ENCODE data around the gene RAB10. TPM values are rescaled to one million over a fixed set of nuclear protein-coding genes. Genes with fewer than 3 reads are reported as not detected.

RAB10 gene
- total and polyA plus RNA-seq, 4 donors = 26.6 to 52.2 (median 41.6) TPM

GRCh38 chr2:26141145-26141769, 107.4 kb downstream of the RAB10 start:
- no peaks in the 10 kb centered on the region for H3K9me3 ChIP-seq (ENCODE audit: control insufficient read depth in 4 of 4, low read length in 3 of 4)
- DNase-seq (ENCODE audit: low spot score) = no peak
- H3K36me3 ChIP-seq (ENCODE audit: control insufficient read depth in 4 of 4, insufficient read depth in 3 of 4, low read depth in 1 of 4, low read length in 3 of 4) = peaks cover 0 to 2% (median 0%) of the 10 kb centered on the region in 4 donors
- no peak overlapping the region for H3K9ac ChIP-seq (ENCODE audit: low read depth in 1 of 2, low read length in 2 of 2)
- no peak overlapping the region for H3K4me3 ChIP-seq (ENCODE audit: low read depth in 1 of 3, low read length in 3 of 3)
- H3K4me1 ChIP-seq (ENCODE audit: control insufficient read depth in 4 of 4, insufficient read depth in 4 of 4, low read length in 3 of 4) = no peaks in the 10 kb centered on the region
- no peak overlapping the region for H3K27ac ChIP-seq (ENCODE audit: low read depth in 1 of 2, low read length in 2 of 2)
- WGBS = 93% methylated on average over 18 of the region's 18 CpGs
- TF ChIP-seq FOXA2 (IDR thresholded peaks at IDR 0.05) (no peak), HNF4A (conservative IDR thresholded peaks at IDR 0.05) (no peak), RXRA (IDR thresholded peaks at IDR 0.05) (no peak), CTCF (IDR thresholded peaks at IDR 0.05; ENCODE audit: low read depth, low read length, missing input control) (no peak), SP1 (IDR thresholded peaks at IDR 0.05) (no peak), HNF4G (IDR thresholded peaks at IDR 0.05) (no peak), FOXA1 (IDR thresholded peaks at IDR 0.05) (no peak), NR2F2 (IDR thresholded peaks at IDR 0.05) (no peak), GABPA (IDR thresholded peaks at IDR 0.05 in 1 of 2, conservative IDR thresholded peaks at IDR 0.05 in 1 of 2) (no peak)
- TF ChIP-seq, protein P1, sequence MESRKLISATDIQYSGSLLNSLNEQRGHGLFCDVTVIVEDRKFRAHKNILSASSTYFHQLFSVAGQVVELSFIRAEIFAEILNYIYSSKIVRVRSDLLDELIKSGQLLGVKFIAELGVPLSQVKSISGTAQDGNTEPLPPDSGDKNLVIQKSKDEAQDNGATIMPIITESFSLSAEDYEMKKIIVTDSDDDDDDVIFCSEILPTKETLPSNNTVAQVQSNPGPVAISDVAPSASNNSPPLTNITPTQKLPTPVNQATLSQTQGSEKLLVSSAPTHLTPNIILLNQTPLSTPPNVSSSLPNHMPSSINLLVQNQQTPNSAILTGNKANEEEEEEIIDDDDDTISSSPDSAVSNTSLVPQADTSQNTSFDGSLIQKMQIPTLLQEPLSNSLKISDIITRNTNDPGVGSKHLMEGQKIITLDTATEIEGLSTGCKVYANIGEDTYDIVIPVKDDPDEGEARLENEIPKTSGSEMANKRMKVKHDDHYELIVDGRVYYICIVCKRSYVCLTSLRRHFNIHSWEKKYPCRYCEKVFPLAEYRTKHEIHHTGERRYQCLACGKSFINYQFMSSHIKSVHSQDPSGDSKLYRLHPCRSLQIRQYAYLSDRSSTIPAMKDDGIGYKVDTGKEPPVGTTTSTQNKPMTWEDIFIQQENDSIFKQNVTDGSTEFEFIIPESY (IDR thresholded peaks at IDR 0.05) = no peak
- no peaks in the 10 kb centered on the region for H3K27me3 ChIP-seq (ENCODE audit: control insufficient read depth in 4 of 4, insufficient read depth in 4 of 4, low read length in 3 of 4)

- no peaks in the 10 kb centered on the region for H3K9me3 ChIP-seq (ENCODE audit: control insufficient read depth in 4 of 4, low read length in 3 of 4)
- WGBS = 60% methylated on average over 7 of the region's 7 CpGs
- peaks cover 0 to 2% (median 0%) of the 10 kb centered on the region in 4 donors for H3K27me3 ChIP-seq (ENCODE audit: control insufficient read depth in 4 of 4, insufficient read depth in 4 of 4, low read length in 3 of 4)
- no peak for DNase-seq (ENCODE audit: low spot score)
- no peaks in the 10 kb centered on the region for H3K4me1 ChIP-seq (ENCODE audit: control insufficient read depth in 4 of 4, insufficient read depth in 4 of 4, low read length in 3 of 4)
- H3K4me3 ChIP-seq (ENCODE audit: low read depth in 1 of 3, low read length in 3 of 3) = no peak overlapping the region
- H3K27ac ChIP-seq (ENCODE audit: low read depth in 1 of 2, low read length in 2 of 2) = no peak overlapping the region
- H3K9ac ChIP-seq (ENCODE audit: low read depth in 1 of 2, low read length in 2 of 2) = no peak overlapping the region
- TF ChIP-seq HNF4A (conservative IDR thresholded peaks at IDR 0.05) = no peak
- no peak for TF ChIP-seq HNF4G (IDR thresholded peaks at IDR 0.05)
- TF ChIP-seq FOXA1 (IDR thresholded peaks at IDR 0.05) = no peak
- TF ChIP-seq TAF1 (conservative IDR thresholded peaks at IDR 0.05) = no peak
- TF ChIP-seq GABPA (IDR thresholded peaks at IDR 0.05 in 1 of 2, conservative IDR thresholded peaks at IDR 0.05 in 1 of 2) = no peak
- TF ChIP-seq NR2F2 (IDR thresholded peaks at IDR 0.05) = no peak
- no peak for TF ChIP-seq CTCF (IDR thresholded peaks at IDR 0.05; ENCODE audit: low read depth, low read length, missing input control)
- no peak for TF ChIP-seq EGR1 (IDR thresholded peaks at IDR 0.05; ENCODE audit: low read depth in 2 of 2)
- TF ChIP-seq, protein P1 (IDR thresholded peaks at IDR 0.05) = no peak
- no peak for TF ChIP-seq YY1 (IDR thresholded peaks at IDR 0.05)
- no peak for TF ChIP-seq JUND (IDR thresholded peaks at IDR 0.05)
- no peak for TF ChIP-seq ATF3 (IDR thresholded peaks at IDR 0.05)
- TF ChIP-seq, protein P2, sequence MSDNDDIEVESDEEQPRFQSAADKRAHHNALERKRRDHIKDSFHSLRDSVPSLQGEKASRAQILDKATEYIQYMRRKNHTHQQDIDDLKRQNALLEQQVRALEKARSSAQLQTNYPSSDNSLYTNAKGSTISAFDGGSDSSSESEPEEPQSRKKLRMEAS (IDR thresholded peaks at IDR 0.05) = no peak
- H3K36me3 ChIP-seq (ENCODE audit: control insufficient read depth in 4 of 4, insufficient read depth in 3 of 4, low read depth in 1 of 4, low read length in 3 of 4) = no peaks in the 10 kb centered on the region
These were observed 110.1 kb downstream of the RAB10 start for GRCh38 chr2:26144031-26144430.

All from liver (tissue), 9 donors.